ENCODE results near the gene ZNF32. TPM values are rescaled to one million over a fixed set of nuclear protein-coding genes. Genes with fewer than 3 reads are reported as not detected.

The ZNF32 gene
- polyA plus RNA-seq, 3 donors: 76.3 to 78.0 (median 77.5) TPM

Other genes starting within 250 kb of the ZNF32 start
- gene HNRNPF, start 239.7 kb downstream of the ZNF32 start, polyA plus RNA-seq (ENCODE audit: insufficient read length in 3 of 3): 100 to 1,000 TPM; 217 to 226 (median 224) TPM
- gene ZNF487, start 211.8 kb downstream of the ZNF32 start, polyA plus RNA-seq (ENCODE audit: insufficient read length in 3 of 3): 10 to 100 TPM; 10.7 to 11.9 (median 11.6) TPM
- 10 to 100 TPM; 13.3 to 13.9 (median 13.6) TPM for gene ZNF239, start 74.3 kb downstream of the ZNF32 start, polyA plus RNA-seq (ENCODE audit: insufficient read length in 3 of 3)
- gene ZNF485, start 42.4 kb downstream of the ZNF32 start, polyA plus RNA-seq (ENCODE audit: insufficient read length in 3 of 3): 1 to 10 TPM; 4.8 to 5.1 (median 4.9) TPM